ENCODE measurements around the gene UBE2E1.
"Not testable (repeated sequence)": the region's sequence is repeated elsewhere in the genome, so short reads cannot be mapped to it uniquely, and the experiment has no call there.

UBE2E1 gene

DNA sequence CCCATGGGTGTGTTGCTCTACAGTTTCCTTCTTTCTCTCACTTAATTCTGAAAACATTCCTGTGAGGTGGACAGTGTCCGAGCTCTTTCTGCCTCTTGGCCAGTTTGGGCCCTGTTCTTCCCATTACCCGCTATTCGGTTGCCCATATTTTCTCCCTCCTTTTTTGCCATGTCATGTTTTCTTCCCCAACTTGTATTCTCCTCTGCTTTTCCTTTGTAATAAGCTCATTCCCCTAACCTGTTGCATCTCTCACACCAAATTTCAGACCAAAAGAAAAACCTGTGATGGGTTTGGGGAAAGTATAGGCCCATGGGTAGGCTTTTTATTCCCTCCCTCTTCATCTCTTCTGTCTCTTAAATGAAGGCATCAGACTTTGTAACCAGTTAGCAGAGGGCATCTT is 80.6 kb downstream of the UBE2E1 start:
- no peak for DNase-seq

DNA sequence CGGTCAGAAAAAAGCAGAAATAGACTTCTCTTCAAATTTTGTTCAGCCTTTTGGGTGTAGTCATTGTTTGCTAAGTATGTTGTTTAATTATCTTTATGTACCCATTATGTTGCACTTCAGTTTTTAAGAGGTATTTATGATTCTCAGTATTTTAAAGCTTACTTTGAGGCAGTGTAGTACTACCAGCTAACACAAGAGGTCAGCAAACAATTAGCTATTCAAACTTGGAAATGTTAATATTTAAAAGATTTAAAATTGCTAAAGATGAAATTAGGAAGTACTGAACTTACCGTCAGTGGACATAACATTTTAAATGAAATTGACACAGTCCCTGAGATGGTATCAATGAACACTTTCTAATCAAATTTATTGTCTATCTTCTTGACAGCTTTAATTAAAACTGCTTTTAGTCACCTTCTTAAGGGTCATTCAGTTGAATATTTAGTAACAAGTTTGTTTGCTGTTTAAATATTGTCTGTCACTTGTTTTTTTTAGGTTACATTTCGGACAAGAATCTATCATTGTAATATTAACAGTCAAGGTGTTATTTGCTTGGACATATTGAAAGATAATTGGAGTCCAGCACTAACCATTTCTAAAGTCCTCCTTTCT is 83.0 kb downstream of the UBE2E1 start:
- no peak for DNase-seq

DNA sequence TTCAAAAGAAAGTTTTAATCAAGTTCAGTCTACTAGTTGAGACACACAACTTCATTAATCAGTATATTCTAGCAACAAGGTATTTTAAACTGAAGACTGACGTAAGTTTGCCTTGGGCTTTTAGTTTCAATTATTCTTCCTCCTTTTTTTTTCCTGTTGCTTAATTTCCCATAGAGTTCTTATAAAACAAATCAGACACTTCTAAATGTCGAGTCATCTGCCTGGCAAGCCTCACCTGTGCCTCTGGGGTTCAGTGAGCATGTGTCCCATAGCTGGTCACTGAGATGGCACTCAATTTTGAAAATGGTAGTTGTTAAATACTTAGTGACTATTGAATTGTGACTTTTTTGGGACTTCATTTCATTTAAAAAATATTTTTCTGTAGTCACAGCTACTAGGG is 83.6 kb downstream of the UBE2E1 start:
- DNase-seq = no peak

DNA sequence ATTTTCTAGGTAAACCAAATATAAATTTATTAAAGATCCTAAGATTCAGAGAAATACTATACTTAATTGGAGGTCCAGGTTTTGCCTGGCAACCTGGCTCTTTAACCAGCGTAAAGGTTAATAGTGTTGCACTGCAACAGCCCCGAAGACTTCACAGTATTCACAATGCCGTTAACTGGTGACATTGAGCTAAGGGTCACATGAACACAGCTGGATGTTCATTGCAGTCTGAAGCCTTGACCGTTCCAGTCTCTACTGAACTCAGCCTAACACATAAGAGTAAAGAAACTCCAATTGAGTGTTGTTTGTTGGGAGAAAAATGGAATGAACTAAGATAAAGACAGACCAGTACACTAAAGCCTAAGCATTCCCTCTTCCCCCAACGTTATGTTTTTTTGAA is 84.2 kb downstream of the UBE2E1 start:
- DNase-seq = no peak

DNA sequence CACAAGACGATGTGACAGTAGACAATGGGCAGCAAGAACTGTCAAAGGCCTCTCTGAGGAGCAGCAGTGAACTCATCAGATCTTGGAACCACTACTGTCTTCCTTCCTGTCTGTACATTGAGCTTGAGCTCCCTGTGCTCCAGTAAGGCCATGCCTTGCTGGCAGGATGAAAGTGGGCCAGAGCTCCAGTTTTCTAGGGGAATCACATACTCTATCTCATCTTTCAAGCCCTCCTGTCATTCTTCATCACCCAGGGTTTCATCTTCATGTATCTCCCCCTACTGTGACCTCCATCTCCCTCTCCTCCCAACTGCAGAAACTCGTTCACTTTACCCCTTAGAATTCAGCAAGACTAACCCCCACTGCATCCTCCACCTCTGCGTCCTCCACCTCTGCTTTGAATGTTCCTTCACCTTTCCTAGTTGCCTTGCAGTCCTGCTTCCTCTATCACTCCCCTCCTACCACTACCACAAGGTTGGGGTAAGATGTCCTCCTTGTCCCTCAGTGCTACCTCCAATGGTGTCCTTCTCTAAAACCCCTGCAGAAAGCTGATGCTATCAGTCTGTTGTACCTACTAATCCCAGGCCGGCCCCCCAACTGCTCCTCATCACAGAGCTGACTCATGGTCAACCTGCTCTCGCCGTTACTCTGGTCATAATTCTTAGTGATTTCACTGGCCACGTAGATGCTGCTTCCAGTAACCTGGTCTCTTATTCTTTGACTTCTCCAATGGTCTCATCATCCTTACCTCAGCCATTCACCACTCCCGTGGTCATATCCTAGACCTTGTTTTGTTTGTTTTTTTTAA is 88.7 kb downstream of the UBE2E1 start:
- DNase-seq = no peak

DNA sequence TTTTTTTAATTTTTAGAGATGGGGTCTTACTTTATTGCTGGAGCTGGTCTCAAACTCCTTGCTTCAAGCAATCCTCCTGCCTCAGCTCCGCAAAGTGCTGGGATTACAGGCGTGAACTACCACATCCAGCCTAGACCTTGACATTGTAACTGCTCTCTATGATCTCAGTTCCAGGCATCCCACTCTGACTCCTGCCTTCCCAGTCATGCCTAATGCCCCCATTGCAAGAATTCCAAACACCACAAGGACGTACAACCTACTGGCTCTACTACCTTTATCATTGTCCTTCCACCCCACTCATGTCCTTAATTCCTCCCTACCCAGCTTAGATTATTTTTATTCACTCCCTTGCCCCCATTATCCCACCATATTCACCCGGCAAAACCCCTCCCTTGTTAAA is 89.4 kb downstream of the UBE2E1 start:
- no peak for DNase-seq

DNA sequence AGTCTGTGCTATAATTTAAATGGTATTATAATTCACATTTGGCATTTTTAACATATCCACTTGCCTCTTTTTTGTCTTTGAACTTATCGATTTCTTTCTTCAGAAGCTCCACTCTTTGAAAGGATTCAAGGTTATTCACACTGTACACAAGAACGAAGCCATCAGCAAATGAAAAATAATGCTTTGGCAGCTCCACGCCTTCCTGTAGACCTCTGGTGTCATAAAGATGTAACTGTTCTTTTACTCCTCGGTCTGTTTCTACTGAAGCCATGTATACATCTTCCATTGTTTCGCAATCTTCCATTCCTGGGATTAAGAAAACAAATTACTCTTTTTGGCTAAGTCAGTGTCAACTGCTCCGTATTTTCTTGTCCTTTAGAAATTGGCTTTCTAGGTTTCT is 95.0 kb downstream of the UBE2E1 start:
- no peak for DNase-seq

DNA sequence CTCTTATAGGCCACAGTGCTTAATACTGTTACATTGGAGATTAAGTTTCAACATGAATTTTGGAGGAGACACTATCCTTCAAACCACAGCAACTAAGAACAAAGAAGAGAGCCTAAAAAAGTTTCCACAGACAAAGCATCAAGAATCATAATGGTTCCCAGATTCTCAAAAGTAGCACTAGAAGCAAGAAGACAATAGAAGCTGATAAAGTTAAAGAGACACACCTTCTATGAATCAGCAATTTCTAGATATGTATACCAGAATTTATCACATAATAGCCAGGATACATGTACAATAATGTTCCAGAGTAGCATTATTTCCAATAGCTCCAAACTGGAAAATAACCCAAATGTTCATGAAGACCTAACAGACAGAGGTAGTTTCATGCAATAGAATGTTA is 98.8 kb downstream of the UBE2E1 start:
- DNase-seq = no peak

DNA sequence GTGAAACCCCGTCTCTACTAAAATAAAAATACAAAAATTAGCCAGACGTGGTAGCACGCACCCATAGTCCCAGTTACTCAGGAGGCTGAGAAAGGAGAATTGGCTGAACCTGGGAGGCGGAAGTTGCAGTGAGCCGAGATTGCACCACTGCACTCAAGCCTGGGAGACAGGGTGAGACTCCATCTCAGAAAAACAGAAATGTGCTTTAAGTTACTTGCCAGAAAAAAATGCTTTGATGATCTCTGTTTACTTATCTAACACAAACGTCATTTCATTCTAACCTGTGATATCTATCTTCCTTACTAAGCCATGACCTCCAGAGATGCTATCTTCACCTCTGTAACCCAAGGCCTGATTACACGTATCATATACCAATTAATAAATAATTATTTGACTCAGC is 103.6 kb downstream of the UBE2E1 start:
- DNase-seq = no peak

DNA sequence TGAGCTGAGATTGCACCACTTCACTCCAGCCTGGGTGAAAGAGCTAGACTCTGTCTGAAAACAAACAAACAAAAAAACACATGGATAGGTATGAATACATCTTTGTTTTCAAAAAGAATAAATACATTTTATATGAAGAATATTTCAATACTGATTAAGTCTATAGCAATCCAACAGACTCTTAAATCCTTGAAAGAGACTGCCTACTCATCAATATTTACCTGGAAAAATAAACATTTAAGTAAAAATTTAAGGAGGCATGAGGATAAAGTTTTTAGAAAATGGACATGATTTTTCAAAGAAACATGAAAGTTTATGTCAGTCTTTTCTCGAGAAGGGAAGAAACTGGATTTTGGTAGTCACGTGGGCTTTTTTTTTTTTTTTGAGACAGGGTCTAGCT is 105.6 kb downstream of the UBE2E1 start:
- no peak for DNase-seq

DNA sequence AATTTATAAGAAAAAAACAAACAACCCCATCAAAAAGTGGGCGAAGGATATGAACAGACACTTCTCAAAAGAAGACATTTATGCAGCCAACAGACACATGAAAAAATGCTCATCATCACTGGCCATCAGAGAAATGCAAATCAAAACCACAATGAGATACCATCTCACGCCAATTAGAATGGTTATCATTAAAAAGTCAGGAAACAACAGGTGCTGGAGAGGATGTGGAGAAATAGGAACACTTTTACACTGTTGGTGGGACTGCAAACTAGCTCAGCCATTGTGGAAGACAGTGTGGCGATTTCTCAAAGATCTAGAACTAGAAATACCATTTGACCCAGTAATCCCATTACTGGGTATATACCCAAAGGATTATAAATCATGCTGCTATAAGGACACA is 106.6 kb downstream of the UBE2E1 start:
- DNase-seq = not testable (repeated sequence)

DNA sequence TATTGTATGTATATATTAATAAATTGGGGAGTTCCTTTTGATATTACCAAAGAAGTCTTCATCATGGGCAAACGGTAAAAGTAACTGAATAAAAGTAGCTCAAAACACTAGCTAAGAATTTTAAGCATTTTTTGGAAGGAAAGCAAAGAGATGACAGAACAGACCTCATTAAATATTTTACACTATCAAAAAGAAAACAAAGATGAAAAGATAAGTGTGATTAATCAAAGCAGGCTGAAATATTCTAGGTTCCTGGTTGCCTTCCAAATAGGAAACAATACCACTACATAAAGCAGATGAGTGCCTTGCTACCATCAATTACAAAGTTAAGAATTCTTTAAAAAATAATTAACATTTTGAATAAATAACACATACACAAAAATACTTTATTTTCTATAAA is 107.4 kb downstream of the UBE2E1 start:
- DNase-seq = no peak

DNA sequence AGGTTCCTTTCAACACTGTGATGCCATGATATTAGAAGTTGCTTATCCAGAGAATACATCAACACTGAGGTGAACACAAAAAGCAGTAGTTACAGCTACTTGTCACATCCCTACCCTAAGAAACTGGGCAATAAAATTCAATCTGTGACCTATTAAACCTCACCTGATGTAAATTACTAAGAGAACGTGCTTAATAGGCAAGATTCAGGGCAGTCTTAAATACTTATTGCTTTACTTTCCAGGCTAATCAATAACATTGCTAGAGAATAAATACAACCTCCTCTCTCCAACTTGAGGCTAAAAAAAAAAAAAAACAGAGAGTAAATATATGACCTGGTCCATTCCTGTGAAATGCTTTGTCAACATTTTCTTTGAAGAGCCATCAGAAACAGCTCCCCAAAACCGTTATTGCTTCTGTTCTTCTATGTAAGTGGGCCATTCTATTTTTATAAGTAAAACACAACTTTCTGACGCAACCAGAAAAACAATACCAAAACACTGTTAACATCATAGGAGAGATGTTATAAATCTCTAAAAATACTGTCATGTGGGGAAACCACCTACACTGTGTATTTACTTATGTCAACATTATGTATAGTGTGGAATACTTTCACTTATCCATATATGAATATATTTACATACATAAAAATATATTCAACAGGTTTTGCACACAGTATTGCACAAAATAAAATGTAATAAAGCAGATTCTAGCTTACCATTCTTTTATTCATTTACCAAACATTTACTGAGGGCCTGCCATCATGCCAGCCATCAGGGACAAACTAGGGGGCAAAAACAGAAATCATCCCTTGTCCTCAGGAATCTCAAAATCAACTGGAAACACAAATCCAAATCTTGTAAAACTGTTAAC is 108.4 kb downstream of the UBE2E1 start:
- no peak for DNase-seq

DNA sequence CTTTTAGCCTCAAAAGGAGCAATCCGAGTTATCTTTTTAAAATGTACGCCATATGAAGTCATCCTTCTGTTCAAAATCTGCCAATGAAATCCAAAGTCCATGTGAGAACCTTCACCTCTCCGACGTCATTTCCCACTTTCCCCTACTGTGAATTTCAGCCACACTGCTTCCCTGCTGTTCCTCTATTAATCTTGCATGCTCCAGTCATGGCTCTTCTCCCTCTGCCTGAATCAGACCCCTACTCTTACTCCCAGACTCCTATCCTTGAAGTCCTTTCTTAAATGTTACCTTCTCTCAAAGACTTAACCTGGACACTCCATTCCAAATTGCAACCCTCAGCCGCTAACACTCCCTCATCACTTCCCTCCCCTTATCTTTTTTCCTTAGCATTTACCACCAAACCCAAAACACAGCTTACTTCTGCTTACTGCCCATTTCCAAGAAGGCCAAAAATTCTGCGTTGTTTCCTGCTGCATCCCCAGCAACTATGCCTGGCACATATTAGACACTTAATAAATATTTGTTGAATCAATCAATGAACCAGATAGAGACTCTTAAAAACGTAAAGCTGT is 109.9 kb downstream of the UBE2E1 start:
- no peak for DNase-seq

DNA sequence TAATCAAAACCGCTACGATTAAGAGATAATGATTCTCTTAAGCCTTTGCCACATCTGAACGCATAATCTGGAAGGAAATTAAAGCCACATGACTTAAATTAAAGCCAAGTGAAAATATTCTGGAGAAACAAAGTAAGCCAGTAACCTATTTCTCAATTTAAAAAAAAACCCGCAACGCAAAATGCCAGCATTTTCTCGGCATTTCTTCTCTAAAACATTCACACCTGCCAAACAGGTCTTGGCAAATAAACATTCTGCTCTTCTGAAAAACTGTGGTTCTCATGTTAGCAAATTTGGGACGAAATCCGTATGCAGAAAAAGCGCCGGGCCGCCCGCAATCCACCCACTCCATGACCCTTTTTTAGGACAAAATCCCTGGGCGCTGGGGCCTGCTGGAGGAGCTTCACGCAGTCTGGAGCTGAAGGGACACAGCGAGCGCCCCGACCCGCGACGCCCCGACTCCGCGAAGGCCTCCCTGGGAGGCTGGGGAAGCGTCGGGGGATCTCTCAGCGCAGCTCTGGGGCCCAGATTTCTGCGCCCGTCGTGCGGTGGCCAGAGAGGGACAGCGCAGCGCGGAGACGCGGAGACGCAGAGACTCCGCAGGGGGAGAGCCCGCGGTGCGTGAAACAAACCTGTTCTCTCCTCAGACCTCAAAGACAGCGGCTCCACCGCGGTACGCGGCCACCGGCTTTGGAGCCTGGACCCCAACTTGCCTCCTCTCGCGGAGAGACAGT is 110.6 kb downstream of the UBE2E1 start:
- peak; percentile 28 for DNase-seq

DNA sequence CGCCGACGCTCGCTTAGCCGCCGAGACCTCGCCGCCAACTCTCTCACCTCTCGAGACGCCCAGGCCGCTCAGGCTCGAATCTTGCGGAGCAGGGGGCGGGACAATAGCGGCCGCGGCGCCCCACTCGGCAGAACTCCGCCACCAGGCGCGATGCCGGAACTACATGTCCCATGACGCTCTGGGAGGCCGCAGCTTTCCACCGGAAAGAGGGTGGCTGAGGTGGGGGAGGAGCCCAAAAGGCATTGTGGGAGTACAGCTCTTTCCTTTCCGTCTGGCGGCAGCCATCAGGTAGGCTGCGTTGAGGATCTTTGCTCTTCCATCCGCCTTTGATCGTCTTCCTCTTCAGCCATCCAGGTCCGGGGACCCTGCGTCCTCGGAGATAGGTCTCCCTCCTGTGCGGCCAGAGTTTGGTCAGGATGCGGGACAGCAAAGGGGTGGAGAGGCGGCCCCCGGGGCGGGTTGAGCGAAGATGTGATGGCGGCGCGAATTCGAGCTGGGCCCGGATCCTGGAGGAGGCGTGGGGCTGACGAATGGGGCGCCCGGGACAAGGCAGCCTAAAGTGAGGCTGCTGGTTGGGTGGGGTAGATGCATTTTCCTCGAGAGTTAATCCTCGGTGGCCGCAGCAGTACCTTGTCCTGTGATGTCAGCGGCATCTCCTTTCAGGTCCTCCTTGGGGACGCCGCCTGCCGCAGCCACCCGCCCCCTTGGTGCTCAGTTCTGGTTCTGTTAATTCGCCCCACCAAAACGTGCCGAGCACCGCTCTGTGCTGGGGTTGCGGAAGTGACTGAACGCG is 111.3 kb downstream of the UBE2E1 start, which contains the start of the genes NKIRAS1 and RPL15:
Gene NKIRAS1, minus strand, starts transcription at position 105 of the 793 bp plus-strand sequence. CDS start 6,086 bp downstream, outside the sequence.
Gene RPL15, plus strand, starts transcription at position 247 of the 793 bp plus-strand sequence. CDS start 728 bp downstream, outside the sequence.
- peak; percentile 79 for DNase-seq

DNA sequence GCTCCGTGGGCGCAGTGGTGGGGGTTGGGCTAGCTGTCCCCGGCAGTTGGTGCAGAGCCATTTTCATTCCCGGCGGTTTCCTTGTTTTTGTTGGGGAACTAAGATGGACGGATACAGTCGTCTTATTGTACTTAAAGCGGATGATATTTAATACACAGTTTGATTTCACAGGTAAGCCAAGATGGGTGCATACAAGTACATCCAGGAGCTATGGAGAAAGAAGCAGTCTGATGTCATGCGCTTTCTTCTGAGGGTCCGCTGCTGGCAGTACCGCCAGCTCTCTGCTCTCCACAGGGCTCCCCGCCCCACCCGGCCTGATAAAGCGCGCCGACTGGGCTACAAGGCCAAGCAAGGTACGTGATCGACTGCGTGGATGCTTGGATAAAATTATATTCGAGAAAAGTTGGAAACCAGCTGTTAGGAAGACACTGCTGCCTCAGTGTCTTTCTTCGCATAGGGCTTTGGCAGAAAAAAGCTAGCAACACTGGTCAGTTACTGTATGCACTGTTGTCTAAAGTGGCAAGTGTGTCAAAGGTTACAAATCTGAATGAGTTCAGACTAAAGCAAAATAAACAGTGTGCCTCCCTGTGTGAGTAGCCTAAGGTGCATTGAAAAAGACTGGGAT is 112.0 kb downstream of the UBE2E1 start:
- peak; percentile 40 for DNase-seq

DNA sequence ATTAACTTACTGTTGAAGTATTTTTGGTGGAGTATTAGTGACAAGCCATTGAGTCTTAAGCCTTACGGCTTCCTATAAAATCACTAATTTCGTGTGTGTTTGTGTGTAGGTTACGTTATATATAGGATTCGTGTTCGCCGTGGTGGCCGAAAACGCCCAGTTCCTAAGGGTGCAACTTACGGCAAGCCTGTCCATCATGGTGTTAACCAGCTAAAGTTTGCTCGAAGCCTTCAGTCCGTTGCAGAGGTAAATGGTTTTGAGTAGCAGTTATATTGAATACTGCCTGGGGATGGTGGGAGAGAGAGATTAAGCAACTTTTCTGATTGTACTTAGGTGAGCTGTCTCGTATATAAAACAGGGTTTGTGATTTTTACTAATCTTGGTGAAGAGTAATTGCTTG is 112.6 kb downstream of the UBE2E1 start:
- DNase-seq = not testable (repeated sequence)

DNA sequence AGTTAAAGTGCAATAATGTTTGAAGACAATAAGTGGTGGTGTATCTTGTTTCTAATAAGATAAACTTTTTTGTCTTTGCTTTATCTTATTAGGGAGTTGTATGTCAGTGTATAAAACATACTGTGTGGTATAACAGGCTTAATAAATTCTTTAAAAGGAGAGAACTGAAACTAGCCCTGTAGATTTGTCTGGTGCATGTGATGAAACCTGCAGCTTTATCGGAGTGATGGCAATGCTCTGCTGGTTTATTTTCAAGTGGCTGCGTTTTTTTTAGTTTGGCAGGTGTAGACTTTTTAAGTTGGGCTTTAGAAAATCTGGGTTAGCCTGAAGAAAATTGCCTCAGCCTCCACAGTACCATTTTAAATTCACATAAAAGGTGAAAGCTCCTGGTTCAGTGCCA is 113.9 kb downstream of the UBE2E1 start:
- no peak for DNase-seq

DNA sequence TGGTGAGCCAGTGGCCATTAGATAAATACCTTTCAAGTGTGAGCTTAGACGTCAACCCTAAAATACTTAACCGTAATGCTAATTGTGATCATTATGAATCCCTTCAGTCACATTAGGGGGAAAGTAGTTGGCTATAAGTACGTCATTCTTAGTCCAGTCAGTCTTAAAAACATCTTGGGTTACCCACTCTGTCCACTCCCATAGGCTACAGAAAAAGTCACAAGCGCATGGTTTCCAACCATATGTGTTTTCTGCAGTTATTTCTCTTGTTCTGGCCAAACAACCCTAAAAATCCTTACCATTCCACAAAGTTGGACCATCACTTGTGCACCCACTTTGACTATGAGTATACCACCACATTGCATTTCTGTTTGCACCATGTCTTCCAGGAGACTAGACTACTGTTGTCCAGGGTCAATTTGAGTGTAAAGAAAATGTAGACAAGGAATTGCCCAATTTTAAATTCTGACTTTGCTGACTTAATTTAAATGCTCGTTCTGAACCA is 114.4 kb downstream of the UBE2E1 start:
- DNase-seq = no peak

DNA sequence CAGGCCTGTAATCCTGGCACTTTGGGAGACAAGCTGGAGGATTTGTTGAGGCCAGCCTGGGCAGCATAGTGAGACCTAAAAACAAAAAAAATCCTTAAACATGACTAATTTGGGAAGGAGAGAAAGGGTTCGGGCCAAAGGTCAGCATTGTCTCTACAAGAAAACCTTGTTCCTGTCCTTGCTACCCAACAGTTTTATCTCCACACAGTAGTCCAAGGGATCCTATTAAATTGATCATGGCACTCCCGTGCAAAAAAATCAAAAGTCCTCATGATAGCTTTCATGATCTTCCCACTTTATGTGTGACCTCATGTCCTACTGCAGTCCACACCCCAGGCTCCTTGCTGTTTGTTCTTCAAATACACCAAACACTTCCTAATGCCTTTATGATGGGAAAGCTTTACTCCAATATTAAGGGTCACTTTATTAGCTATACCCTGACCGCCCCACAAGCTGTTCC is 115.3 kb downstream of the UBE2E1 start:
- no peak for DNase-seq
